GM18511 (cell line): ENCODE results near the gene SLAIN2.
"Not testable (repeated sequence)": the region's sequence is repeated elsewhere in the genome, so short reads cannot be mapped to it uniquely, and the experiment has no call there.

Experiments used
- ATAC-seq: cut with Tn5 transposase; IDR thresholded peaks from one replicate; pipeline ENCODE4 v1.9.1; 2021; ENCODE audit warnings: mild to moderate bottlenecking, moderate library complexity; ENCODE audit not compliant: unreplicated experiment

SLAIN2 gene

GRCh38 chr4:48340965-48341775 is at the start of gene SLAIN2:
Gene SLAIN2 (plus strand): TSS chr4:48341529. CDS start chr4:48341740, 211 bp downstream.
- ATAC-seq: peak; percentile 89

- ATAC-seq: not testable (repeated sequence)
Observed at GRCh38 chr4:48292218-48292790, 49.0 kb upstream of the SLAIN2 start.

GRCh38 chr4:48295116-48295515 is 46.2 kb upstream of the SLAIN2 start:
- ATAC-seq: no peak

GRCh38 chr4:48296365-48296764 is 45.0 kb upstream of the SLAIN2 start:
- ATAC-seq: peak; percentile 93

- ATAC-seq: no peak
Observed at GRCh38 chr4:48297256-48297846, 44.0 kb upstream of the SLAIN2 start.

GRCh38 chr4:48299560-48299959 is 41.8 kb upstream of the SLAIN2 start:
- no peak for ATAC-seq

GRCh38 chr4:48300004-48300403 is 41.3 kb upstream of the SLAIN2 start:
- no peak for ATAC-seq

GRCh38 chr4:48305508-48305907 is 35.8 kb upstream of the SLAIN2 start:
- no peak for ATAC-seq

GRCh38 chr4:48307528-48307927 is 33.8 kb upstream of the SLAIN2 start:
- ATAC-seq: peak; percentile 75

GRCh38 chr4:48308901-48309300 is 32.4 kb upstream of the SLAIN2 start:
- ATAC-seq: no peak

GRCh38 chr4:48311896-48312295 is 29.4 kb upstream of the SLAIN2 start:
- no peak for ATAC-seq

- ATAC-seq: not testable (repeated sequence)
Observed at GRCh38 chr4:48314746-48315145, 26.6 kb upstream of the SLAIN2 start.

- peak; percentile 93 for ATAC-seq
Observed at GRCh38 chr4:48315728-48316630, 25.4 kb upstream of the SLAIN2 start.

GRCh38 chr4:48321312-48321711 is 20.0 kb upstream of the SLAIN2 start:
- no peak for ATAC-seq

- no peak for ATAC-seq
Observed at GRCh38 chr4:48322063-48322462, 19.3 kb upstream of the SLAIN2 start.

- ATAC-seq: no peak
Observed at GRCh38 chr4:48324281-48324680, 17.0 kb upstream of the SLAIN2 start.

GRCh38 chr4:48329193-48329592 is 12.1 kb upstream of the SLAIN2 start:
- ATAC-seq: no peak

GRCh38 chr4:48329976-48330375 is 11.4 kb upstream of the SLAIN2 start:
- no peak for ATAC-seq

GRCh38 chr4:48331577-48332330 is 9.6 kb upstream of the SLAIN2 start:
- no peak for ATAC-seq

GRCh38 chr4:48332661-48333060 is 8.7 kb upstream of the SLAIN2 start:
- ATAC-seq: no peak
